NCI-H2227 (cell line): ENCODE data around the gene MRPS18A.
A peak's percentile ranks its signal among the peaks of the same experiment; 100 is the strongest.
"Not testable (repeated sequence)": the region's sequence is repeated elsewhere in the genome, so short reads cannot be mapped to it uniquely, and the experiment has no call there.

Experiments used
- DNase-seq: peaks from one replicate; lab custom pipeline; 2025; ENCODE audit not compliant: unreplicated experiment; lab: John Stamatoyannopoulos, UW

Gene MRPS18A

GRCh38 chr6:43639984-43640800, 47.4 kb downstream of the MRPS18A start:
- no peak for DNase-seq

GRCh38 chr6:43636308-43636659, 51.3 kb downstream of the MRPS18A start:
- no peak for DNase-seq

- DNase-seq = peak; percentile 85
These were observed 51.9 kb downstream of the MRPS18A start, which contains the start of gene MAD2L1BP for GRCh38 chr6:43635387-43636307. Gene MAD2L1BP, plus strand, starts transcription at chr6:43635840. Its CDS starts 36 bp downstream, at chr6:43635876.

- DNase-seq = no peak
These were observed 52.8 kb downstream of the MRPS18A start for GRCh38 chr6:43634702-43635303.

- not testable (repeated sequence) for DNase-seq
These were observed 54.6 kb downstream of the MRPS18A start for GRCh38 chr6:43633002-43633401.

GRCh38 chr6:43630980-43631619, 56.5 kb downstream of the MRPS18A start:
- no peak for DNase-seq

GRCh38 chr6:43629505-43630300, 57.9 kb downstream of the MRPS18A start:
- peak; percentile 92 for DNase-seq

GRCh38 chr6:43629104-43629504, 58.5 kb downstream of the MRPS18A start, which contains the start of gene GTPBP2:
Gene GTPBP2, minus strand, starts transcription at chr6:43629264. Its CDS starts 102 bp downstream, at chr6:43629162.
- peak; percentile 98 for DNase-seq

GRCh38 chr6:43628393-43629103, 59.0 kb downstream of the MRPS18A start:
- DNase-seq = peak; percentile 52

- DNase-seq = peak; percentile 17
These were observed 60.4 kb downstream of the MRPS18A start for GRCh38 chr6:43627008-43627825.

- DNase-seq = no peak
These were observed 62.1 kb downstream of the MRPS18A start for GRCh38 chr6:43625393-43625992.

GRCh38 chr6:43624786-43625288, 62.8 kb downstream of the MRPS18A start:
- no peak for DNase-seq

GRCh38 chr6:43623880-43624785, 63.5 kb downstream of the MRPS18A start:
- DNase-seq = no peak

- DNase-seq = no peak
These were observed 65.0 kb downstream of the MRPS18A start for GRCh38 chr6:43622541-43622940.

- DNase-seq = no peak
These were observed 65.8 kb downstream of the MRPS18A start for GRCh38 chr6:43621836-43622180.
